ENCODE data around the gene ZNF189.

DNA sequence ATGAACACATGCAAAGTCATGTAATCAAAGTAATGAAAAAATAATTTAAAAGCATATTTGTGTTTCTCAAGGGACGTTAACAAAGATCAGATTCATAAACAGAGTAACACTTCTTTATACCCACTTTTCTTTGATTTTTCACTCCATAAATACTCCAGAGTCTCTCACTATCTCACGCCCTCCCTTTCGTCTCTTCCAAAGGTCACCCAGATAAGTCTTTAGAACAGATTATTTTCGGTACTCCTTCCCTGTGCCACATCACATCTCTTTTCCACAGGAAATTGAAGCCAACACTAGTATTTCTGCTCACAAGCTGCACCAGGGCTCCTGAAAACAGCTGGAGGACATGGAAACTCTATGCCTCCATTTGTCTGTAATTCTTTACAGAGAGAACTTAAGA lies 52.3 kb downstream of the ZNF189 start:
- TF ChIP-seq POLR2A (IDR thresholded peaks at IDR 0.05): no peak
- TF ChIP-seq, protein P1, sequence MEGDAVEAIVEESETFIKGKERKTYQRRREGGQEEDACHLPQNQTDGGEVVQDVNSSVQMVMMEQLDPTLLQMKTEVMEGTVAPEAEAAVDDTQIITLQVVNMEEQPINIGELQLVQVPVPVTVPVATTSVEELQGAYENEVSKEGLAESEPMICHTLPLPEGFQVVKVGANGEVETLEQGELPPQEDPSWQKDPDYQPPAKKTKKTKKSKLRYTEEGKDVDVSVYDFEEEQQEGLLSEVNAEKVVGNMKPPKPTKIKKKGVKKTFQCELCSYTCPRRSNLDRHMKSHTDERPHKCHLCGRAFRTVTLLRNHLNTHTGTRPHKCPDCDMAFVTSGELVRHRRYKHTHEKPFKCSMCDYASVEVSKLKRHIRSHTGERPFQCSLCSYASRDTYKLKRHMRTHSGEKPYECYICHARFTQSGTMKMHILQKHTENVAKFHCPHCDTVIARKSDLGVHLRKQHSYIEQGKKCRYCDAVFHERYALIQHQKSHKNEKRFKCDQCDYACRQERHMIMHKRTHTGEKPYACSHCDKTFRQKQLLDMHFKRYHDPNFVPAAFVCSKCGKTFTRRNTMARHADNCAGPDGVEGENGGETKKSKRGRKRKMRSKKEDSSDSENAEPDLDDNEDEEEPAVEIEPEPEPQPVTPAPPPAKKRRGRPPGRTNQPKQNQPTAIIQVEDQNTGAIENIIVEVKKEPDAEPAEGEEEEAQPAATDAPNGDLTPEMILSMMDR (IDR thresholded peaks at IDR 0.05): no peak
- no peak for TF ChIP-seq EP300 (IDR thresholded peaks at IDR 0.05)
